ELR (cell line): Measurements from ENCODE around the gene MOBP.
"Not testable (repeated sequence)": the region's sequence is repeated elsewhere in the genome, so short reads cannot be mapped to it uniquely, and the experiment has no call there.

ENCODE experiments used
- DNase-seq: peaks from one replicate; pipeline ENCODE4 v3.0.0-alpha.2; 2015; ENCODE audit warnings: low read depth

MOBP gene

DNA sequence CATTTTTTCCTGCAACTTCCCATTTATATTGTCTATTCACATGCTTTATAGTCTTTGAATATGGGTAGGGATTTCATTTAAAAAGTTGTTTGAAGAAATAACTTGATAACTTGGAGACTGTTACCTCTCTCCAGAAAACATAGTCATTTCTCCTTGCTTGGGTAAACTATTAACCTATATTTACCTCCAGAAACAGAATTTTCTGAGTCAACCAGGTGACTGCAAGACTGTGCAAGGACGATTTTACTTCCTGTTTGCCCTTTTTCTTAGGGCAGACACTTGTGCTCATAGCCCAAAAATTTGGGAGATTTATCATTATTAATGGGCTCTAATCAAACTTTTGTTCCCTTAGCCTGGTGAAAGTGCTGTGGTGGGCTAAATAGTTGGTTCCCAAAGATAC lies 14.3 kb upstream of the MOBP start:
- no peak for DNase-seq

DNA sequence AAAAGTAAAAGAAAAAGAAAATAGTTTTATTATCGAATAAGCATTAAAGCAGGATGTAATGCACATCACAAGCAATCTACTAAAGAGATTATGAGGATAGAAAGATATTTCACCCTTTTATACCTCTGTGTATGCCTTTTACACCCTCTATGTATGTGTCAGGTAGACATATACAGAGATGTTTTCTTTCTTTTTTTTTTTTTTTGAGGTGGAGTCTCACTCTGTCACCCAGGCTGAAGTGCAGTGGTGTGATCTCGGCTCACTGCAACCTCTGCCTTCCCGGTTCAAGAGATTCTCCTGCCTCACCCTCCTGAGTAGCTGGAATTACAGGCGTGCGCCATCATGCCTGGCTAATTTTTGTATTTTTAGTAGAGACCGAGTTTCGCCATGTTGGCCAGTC lies 13.6 kb upstream of the MOBP start:
- not testable (repeated sequence) for DNase-seq

DNA sequence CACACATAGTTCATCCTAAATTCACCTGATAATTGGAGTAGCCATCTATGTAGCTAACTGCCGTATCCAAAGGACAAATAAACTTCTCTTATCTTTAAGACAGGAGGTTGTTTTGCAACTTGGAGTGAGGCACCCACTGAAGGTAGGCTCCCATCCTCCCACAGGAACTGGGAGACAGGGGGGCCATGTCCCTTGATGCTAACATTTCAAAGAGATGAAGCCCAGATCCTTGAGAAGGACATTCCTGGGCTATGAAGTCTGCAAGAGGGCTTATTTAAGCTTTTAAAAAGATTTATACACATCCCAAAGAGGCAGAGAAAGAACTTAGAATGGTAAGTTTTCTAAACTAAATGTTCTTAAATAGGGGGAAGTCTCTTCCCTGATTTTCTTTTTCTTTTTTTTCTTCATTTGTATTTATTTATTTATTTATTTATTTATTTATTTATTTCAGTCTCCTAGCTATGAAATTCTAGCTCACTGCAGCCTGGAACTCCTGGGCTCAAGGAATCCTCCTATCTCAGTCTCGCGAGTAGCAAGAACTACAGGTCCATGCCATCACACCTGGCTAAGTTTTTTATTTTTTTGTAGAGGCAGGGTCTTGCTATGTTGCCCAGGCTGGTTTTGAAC lies 12.8 kb upstream of the MOBP start:
- no peak for DNase-seq

DNA sequence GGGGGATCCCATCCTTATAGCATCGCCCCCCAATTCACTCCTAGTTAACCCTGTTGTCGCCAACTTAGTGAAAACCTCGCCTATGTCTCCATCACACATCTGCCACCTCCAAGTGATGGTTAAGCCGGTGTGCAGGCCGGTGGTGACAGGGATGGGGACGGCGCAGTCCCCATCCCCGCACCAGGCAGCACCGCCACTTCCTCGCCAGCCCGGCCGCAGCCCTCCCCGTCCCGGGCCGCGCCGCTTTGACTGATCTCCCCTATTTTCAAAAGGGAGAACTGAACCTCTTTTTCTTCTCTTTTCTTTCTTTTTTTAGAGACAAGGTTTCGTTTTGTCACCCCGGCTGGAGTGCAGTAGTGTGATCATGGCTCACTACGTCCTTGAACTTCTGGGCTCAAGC lies 11.3 kb upstream of the MOBP start:
- DNase-seq = no peak

DNA sequence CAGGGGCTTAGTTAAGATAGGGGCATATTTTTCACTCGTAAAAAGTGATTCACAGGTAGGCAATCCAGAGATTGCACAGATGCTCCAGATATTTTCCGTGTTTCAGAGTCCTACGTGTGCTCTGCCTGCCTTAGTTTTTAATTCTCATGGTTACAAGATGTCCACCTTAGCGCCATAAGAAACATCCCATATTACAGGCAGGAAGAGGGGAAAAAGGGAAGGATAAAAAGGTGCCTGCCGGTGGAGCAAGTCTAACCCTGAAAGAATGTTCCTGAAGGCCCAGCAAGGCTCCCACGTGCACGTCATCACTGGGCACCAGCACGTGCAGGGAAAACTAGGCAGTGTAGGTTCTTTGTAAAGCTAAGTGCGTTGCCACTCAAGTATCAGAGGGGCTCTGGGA lies 10.1 kb upstream of the MOBP start:
- no peak for DNase-seq

DNA sequence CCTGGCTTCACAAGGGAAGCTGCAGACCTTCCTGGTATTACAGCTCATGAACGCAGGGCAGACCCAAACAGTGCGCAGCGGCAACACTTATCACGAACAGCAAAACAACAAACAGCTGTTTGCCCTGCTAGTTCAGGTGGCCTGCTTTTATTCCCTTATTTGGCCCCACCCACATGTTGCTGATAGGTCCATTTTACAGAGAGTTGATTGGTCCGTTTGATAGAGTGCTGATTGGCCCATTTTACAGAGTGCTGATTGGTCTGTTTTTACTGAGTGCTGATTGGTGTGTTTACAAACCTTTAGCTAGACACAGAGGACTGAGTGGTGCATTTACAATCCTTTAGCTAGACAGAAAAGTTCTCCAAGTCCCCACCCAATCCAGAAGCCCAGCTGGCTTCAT lies 8.9 kb upstream of the MOBP start:
- DNase-seq = not testable (repeated sequence)

DNA sequence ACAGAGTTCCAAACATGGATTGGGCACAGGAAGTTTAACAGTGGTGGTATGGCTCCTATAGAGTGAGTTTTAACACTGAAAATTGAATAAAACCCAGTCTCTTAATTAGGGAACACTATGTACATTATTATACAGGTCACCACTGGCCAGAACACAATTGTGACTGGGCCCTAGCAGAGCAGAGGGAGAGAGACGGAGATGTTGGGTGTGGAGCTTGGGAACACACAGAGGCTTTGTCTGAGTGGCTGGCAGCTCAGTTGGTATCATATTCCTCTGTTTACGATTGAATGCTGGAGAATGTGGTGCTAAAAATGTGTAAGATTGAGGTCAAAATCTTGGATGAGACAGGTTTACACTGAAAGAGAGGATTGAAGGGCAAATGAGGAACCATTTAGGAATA lies 6.8 kb upstream of the MOBP start:
- DNase-seq = no peak

DNA sequence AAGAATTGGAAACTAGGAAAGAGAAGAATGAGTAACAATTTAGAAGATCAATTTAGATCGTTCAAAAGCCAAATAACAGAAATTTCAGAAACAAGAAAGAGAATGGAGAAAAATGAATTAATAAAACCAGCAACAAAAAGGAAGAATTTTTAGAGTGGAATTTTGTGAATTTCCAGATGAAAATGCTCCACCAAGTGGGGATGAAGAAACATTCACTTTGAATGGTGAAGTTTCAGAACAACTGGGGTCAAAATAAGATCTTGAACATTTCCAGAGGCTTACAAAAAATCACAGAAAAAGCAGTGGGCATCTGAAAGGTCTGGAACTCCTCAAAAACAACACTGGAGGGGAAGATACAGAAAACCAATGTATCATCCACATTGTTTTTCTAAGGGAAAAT lies 4.2 kb upstream of the MOBP start:
- DNase-seq = no peak

DNA sequence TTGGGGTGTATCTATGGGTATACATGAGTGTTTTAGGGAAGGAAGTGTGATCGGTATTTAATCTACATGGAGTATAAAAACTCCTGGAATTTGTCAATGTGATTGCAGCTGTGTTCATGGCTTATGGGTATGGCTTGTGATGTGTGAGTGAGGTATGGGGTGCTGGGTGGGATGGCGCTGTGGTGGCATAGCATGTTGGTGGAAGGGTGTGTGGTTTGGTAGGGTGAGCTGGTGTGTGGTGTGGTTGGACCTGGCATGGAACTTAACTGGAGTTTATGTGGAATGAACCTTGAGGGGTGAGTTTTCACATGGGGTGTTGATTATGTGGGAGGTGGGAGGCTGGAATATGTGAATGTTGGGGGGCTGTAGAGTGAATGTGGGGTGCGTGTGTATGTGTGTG lies 492 bp upstream of the MOBP start:
- no peak for DNase-seq

DNA sequence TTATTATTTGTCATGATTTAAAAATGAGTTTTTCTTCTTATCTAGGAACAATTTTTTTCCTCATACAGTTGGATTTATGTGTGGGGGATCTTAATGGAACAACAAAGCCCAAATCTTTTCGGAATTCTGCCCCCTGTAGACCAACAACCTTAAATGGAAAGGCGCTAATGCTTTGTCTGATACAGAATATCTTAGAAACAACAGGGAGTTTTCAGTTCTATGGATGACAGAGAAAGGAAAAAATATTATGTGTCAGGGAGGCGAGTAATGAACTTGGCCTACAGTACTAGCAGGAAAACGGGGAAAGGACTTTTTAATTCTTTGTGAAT lies 592 bp downstream of the MOBP start:
- no peak for DNase-seq

DNA sequence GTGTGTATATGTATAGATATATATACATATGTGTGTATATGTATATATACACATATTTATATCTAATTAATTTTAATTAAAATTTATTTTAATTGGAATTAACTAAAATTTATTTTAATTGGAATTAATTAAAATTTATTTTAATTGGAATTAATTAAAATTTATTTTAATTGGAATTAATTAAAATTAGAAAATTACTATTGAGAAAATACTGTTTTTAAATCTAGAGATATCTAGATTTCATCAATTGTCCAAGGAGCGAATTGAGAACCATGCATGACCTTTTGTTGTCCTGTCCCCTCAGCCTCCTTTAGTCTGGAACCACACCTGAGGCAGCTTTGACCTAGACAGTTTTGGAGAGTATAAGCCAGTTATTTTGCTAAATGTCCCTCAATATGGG lies 1.8 kb downstream of the MOBP start:
- no peak for DNase-seq

DNA sequence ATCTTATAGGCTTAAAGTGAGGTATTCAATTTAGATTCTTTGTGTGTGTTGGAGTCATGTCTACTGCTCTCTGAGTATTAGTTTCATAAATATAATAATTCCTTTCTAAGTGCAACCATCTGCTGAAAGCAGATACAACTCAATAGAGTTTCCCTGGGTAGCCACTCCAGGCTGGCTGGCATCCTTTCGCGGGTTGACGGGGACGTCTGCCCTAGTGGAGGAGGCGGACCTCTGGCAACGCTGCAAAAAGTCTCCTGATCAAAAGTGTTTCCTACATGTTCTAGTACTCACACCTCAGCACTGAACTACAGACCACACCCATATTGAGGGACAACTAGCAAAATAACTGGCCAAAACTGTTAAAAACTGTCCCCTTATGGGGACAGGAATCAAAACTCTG lies 2.5 kb downstream of the MOBP start:
- no peak for DNase-seq

DNA sequence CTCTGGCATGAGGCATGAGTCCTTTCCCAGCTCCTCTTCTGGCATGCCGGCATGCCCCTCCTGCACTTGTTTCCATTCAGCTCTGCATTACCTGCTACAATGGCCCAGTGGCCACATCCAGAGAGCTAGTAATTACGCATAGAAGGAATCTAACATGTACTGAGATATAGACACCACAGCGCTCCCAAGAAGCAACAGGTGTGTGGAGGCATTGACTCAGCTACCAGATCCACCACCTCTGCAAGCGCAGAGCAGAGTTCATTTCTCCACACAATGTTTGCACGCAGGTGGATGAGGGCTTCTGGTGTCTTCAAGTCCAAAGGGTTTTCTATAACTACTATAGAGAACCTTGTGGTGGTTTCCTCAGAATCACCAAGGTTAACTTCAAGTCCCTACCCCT lies 4.2 kb downstream of the MOBP start:
- DNase-seq = no peak

DNA sequence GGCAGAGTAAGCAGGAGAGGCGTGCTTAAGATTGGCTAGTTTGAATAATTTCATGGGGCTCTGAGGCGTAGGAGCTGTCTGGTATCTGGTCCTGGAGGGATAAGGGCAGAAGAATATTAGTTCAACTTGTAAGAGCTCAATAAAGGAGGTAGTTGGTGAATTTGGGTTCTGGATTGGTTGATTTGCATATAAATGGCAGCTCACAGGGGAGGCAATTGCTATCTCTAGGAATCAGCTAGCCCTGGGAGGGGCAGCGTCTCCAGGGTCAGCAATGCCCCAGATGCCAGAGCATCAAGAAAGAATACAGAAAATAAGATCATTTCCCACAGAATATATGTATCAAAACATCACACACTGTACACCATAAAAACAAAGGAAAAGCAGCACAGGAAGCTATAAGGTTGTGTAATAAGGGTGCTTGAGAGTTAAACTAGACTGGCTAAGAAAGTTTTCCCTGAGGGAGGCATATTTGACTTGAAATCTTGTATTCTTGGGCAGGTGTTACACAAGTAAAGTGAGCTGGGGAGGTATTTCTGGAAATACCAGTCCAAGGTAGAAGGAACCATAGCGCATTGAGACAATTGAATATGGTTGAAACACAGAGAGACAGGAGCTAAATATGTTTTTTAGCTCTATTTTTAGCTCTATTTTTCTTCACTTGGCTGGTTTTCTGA lies 6.1 kb downstream of the MOBP start:
- DNase-seq = no peak

DNA sequence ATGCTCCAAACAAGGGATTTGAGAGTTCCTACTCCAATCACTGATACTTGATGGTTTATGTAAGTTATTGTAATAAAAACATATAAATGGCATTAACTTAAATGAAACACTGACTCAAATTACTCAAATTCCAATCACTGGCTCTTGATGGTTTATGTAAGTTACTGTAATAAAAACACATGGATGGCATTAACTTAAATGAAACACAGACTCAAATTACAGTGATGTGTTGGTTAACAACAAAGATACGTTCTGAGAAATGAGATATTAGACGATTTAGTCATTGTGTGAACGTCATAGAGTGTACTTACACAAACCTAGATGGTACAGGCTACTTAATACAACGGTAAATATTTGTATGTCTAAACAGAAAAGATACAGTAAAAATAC lies 6.6 kb downstream of the MOBP start:
- no peak for DNase-seq

DNA sequence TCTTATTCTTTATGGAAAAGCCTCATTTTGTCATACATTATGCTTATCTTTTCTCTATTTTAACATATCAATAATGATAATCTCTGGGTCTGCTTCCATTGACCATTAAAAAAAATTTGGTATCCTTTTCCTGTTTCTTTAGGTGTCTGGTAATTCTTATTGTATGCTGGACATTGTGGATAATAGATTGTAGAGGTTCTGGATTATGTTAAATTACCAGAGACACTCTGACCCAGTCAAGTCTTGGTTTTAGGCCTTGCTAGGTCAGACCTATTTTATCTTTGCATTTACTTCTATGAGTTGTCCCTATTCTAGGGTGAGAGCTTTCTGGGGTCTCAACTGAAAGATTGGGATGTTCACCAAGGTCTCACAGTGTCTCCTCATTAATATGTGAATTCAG lies 9.3 kb downstream of the MOBP start:
- DNase-seq = no peak

DNA sequence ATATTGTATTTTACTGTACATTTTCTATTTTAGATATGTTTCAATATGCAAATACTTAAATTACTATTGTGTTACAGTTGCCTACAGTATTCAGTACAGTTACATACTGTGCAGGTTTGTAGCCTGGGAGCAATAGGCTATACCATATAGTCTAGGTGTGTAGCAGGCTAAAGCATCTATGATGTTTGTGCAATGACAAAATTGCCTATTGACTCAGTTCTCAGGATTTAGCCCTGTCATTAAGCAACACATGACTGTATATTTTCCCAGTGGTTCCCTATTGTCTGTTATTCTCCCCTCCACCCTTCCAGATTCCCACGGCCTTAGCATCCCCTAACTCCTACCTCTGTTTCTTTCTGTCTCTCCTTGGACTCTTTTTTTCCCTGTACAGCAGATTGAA lies 10.7 kb downstream of the MOBP start:
- no peak for DNase-seq

DNA sequence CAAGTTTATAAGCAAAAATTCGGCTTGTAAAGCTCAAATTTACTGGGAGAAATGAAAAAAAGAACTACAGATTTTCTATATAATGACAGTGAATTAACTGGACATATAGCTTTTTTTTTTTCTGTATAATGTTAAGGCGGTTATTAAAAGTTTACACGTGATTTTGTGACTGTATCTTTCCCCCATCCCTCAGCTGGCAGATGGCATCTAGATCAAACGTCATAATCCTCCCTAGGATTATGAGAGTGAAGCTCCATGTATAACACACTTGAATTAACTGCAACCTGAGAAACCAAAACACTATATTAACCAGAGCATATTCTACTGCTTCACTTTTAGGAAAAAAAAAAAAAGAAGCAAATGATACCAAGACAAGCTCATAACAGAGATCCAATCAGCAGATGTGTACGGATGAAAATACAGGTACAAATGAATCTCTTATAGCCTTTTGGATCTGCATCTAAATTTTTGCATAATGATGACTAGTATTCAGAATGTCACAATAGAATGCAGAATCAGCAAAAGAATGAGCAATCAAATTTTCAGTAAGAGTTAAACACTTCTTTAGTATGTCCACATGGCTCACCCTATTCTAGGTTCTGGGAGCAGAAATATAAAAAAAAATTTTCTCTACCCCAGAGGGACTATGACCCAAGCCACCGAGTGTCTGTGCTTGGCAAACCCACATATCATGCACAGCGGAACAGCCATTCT lies 12.4 kb downstream of the MOBP start:
- DNase-seq = no peak

DNA sequence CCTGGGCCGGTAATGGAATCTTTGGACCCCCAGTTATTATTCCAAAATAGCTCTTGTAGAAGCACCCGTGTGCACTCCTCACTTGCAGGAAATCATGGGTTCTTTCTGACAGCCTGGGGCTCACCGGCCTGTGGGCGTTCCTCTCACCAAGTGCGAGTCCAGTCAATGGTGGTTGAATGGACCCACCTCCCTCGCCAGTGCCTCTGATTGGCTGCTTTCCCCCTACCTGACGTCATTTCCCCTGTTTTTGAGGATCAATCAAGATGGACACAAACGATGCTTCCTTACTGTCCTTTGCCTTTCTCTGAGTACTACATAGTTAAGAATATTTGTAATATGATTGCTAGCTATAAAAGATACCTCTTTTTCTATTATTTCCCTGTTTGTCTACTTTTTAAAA lies 18.1 kb downstream of the MOBP start:
- DNase-seq = no peak

DNA sequence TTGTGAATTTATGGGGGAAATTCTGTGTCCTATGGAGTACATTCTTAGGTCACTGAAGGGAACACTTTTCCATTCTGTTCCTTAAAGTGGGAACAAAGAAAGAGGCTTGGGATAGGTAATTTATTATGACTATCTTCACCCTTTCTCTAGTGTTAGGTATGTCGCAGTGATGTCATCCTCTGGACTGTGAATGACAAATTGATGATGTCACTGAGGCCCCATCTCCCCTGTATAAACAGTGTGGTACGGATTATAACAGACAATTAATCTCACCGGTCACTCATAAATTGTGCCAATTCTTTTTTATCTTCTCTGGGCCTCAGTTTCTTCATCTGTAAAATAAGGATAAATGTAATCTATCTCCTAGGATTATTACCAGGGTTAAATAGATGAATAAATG lies 23.5 kb downstream of the MOBP start:
- DNase-seq = no peak

DNA sequence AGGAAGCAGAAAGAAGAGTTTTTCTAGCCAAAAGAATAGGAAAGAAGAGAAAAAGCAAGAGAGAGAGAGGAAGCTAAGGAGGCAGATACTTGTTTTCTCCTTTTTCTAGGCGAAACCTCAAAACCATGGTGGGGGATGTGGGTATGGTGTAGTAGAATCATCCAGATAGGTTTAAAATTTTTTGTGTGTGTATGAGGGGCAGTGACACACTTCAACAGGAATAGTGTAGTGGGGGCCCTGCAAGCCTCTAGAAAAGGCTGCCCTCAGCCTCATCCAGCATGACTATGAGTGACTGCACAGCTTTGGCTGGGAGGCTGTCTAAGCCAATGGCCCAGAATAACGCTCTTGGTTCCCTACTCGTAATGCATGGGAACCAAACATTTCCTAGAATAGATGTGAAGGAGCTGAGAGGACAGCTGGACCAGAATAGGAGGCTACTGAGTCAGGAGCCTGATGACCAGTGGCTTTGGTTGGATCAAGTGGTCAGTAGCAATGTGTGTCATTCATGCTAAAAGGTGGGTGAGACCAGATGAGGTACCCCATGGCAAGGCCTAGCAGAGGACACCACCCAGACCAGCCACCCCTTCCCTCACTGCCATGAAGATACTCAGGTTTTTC lies 24.4 kb downstream of the MOBP start:
- no peak for DNase-seq

DNA sequence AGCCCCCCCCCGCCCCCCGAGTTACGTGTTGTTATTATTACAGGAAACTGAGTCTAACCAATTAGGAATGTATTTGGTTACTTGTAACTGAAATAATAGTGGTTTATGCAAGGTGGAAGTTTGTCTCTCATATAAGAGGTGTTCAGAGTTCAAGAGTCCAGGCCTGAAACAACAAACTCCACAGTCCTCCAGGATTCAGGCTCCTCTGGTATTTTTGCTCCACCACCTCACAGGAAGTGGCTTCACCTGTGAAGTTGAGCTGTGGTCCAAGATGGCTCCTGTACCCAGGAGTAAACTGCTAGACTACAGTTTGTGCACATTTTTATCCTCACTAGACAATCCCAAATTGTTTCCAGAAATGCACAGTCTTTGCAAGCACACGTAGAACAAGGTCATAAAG lies 27.3 kb downstream of the MOBP start:
- DNase-seq = no peak

DNA sequence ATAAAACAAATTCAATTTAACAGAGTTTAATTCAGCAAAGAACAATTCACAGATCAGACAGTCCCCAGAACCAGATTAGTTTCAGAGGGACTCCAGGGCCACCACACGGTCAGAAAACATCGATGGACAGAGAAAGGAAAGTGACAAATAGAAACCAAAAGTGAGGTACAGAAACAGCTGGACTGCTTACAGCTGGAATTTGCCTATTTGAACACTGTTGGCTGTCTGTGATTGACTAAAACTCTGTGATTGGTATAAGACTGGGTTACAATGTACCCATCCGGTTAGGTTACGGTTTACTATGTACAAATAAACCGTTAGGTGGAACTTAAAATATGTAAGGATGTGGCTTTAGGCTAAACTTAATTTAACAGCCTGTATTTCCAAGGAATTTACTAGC lies 30.3 kb downstream of the MOBP start:
- no peak for DNase-seq
